GM23338 (cell line): Measurements from ENCODE around the gene LIMCH1. TPM values are rescaled to one million over a fixed set of nuclear protein-coding genes. Genes with fewer than 3 reads are reported as not detected.

Source experiments
- ATAC-seq: fragments of 200-7000 bp; cut with Tn5 transposase; 3 replicates; pipeline ENCODE4 v1.9.1; 2020
- DNase-seq: peaks from one replicate; pipeline ENCODE4 v3.0.0-alpha.2; 2015; ENCODE audit warnings: low spot score
- H2AFZ ChIP-seq: fragments of 200-600 bp; sonication (generic); 2 replicates; pipeline ENCODE4 v1.8.0; 2016; ENCODE audit warnings: antibody characterized with exemption, mild to moderate bottlenecking, moderate library complexity
- H3F3A ChIP-seq: fragments of 200-600 bp; sonication (generic); replicated peaks from 2 replicates; pipeline ENCODE4 v1.8.0; 2017; ENCODE audit warnings: antibody characterized with exemption, mixed run types, low read depth
- H3K27ac ChIP-seq: fragments of 200-600 bp; sonication (generic); 2 replicates; pipeline ENCODE4 v1.6.1; 2016; ENCODE audit warnings: low read depth
- H3K27me3 ChIP-seq: fragments of 200-600 bp; sonication (generic); 2 replicates; pipeline ENCODE4 v1.8.0; 2016; ENCODE audit warnings: mild to moderate bottlenecking, mixed run types, moderate library complexity; ENCODE audit not compliant: insufficient read depth
- H3K36me3 ChIP-seq: fragments of 200-600 bp; sonication (generic); 2 replicates; pipeline ENCODE4 v1.8.0; 2016; ENCODE audit warnings: mild to moderate bottlenecking; ENCODE audit not compliant: insufficient read depth
- H3K4me1 ChIP-seq: fragments of 200-600 bp; sonication (generic); 2 replicates; pipeline ENCODE4 v1.8.0; 2016; ENCODE audit warnings: mild to moderate bottlenecking, moderate library complexity; ENCODE audit not compliant: insufficient read depth
- H3K4me2 ChIP-seq: fragments of 200-600 bp; sonication (generic); 2 replicates; pipeline ENCODE4 v1.7.1; 2017; ENCODE audit warnings: mixed run types
- H3K4me3 ChIP-seq: fragments of 200-600 bp; sonication (generic); 2 replicates; pipeline ENCODE4 v1.6.1; 2016; ENCODE audit warnings: mixed run types
- H3K79me2 ChIP-seq: fragments of 200-600 bp; sonication (generic); replicated peaks from 2 replicates; pipeline ENCODE4 v1.8.0; 2017; ENCODE audit warnings: mild to moderate bottlenecking; ENCODE audit not compliant: insufficient read depth
- H3K9me2 ChIP-seq: fragments of 200-600 bp; sonication (generic); 2 replicates; pipeline ENCODE4 v1.8.0; 2017; ENCODE audit not compliant: insufficient read depth
- H4K20me1 ChIP-seq: fragments of 200-600 bp; sonication (generic); replicated peaks from 2 replicates; pipeline ENCODE4 v1.8.0; 2017; ENCODE audit warnings: mild to moderate bottlenecking; ENCODE audit not compliant: insufficient read depth
- H3K27ac Mint-ChIP-seq: 2 replicates; pipeline ENCODE4 v1.8.0; 2020; ENCODE audit warnings: inconsistent platforms, mild to moderate bottlenecking, moderate library complexity, mixed read lengths
- H3K27me3 Mint-ChIP-seq: 3 replicates; pipeline ENCODE4 v1.8.0; 2022; ENCODE audit warnings: low read depth, mild to moderate bottlenecking, moderate library complexity, mixed read lengths, inconsistent platforms; ENCODE audit not compliant: insufficient read depth, poor library complexity
- H3K36me3 Mint-ChIP-seq: 3 replicates; pipeline ENCODE4 v1.8.0; 2021; ENCODE audit warnings: low read depth, mild to moderate bottlenecking, inconsistent platforms, moderate library complexity, mixed read lengths
- H3K4me1 Mint-ChIP-seq: 3 replicates; pipeline ENCODE4 v1.8.0; 2020; ENCODE audit warnings: mild to moderate bottlenecking, inconsistent platforms, mixed read lengths
- H3K4me3 Mint-ChIP-seq: 3 replicates; pipeline ENCODE4 v1.8.0; 2021; ENCODE audit warnings: moderate library complexity, mild to moderate bottlenecking, inconsistent platforms, mixed read lengths
- H3K9me3 Mint-ChIP-seq: 3 replicates; pipeline ENCODE4 v1.8.0; 2020; ENCODE audit warnings: moderate library complexity, mild to moderate bottlenecking, inconsistent platforms, mixed read lengths
- CREB1 ChIP-seq: fragments of 250-450 bp; sonication (Bioruptor Pico); IDR thresholded peaks from 2 replicates; pipeline ENCODE4 v1.5.0; 2020; ENCODE audit warnings: low read depth, mild to moderate bottlenecking, moderate library complexity
- EZH2 ChIP-seq: fragments of 200-600 bp; sonication (generic); IDR thresholded peaks from one replicate; pipeline ENCODE4 v1.8.0; 2017; ENCODE audit warnings: antibody characterized with exemption, mild to moderate bottlenecking, low read depth; ENCODE audit not compliant: unreplicated experiment
- EZH2phosphoT487 ChIP-seq: fragments of 200-600 bp; sonication (generic); IDR thresholded peaks from one replicate; pipeline ENCODE4 v1.8.1; 2018; ENCODE audit warnings: antibody characterized with exemption; ENCODE audit not compliant: unreplicated experiment
- JUNB ChIP-seq: IDR thresholded peaks from one replicate; pipeline ENCODE4 v1.6.1; 2016; ENCODE audit warnings: antibody characterized with exemption; ENCODE audit not compliant: unreplicated experiment
- NANOG ChIP-seq: IDR thresholded peaks from 2 replicates; pipeline ENCODE4 v1.6.1; 2016; ENCODE audit warnings: antibody characterized with exemption, borderline replicate concordance
- POLR2AphosphoS5 ChIP-seq: IDR thresholded peaks from 2 replicates; pipeline ENCODE4 v1.6.1; 2016; ENCODE audit warnings: antibody characterized with exemption, low read depth
- STAT1 ChIP-seq: IDR thresholded peaks from one replicate; pipeline ENCODE4 v1.6.1; 2016; ENCODE audit warnings: antibody characterized with exemption; ENCODE audit not compliant: unreplicated experiment
- ZNF114 ChIP-seq: fragments of 250-450 bp; sonication (Bioruptor Pico); IDR thresholded peaks from 2 replicates; pipeline ENCODE4 v1.5.0; 2020; ENCODE audit warnings: mild to moderate bottlenecking, moderate library complexity
- ZNF331 ChIP-seq: fragments of 250-450 bp; sonication (Bioruptor Pico); IDR thresholded peaks from 2 replicates; pipeline ENCODE4 v1.5.0; 2020; ENCODE audit warnings: low read depth, mild to moderate bottlenecking, moderate library complexity
- polyA plus RNA-seq: library from polyadenylated mRNA; unstranded; fragments of >200 nt; fragmentation: Nextera tagmentation; extraction: Ambion mirVana; gene quantifications from 2 replicates; pipeline ENCODE4 v1.2.1, GENCODE V29; 2016
- total RNA-seq: library from RNA; depleted of rRNA; stranded (reverse); fragments of >200 nt; shearing (Covaris generic); gene quantifications from 2 replicates; pipeline ENCODE4 v1.2.3, GENCODE V29; 2014
- TF ChIP-seq, protein P1 (sequence below): IDR thresholded peaks from 2 replicates; pipeline ENCODE4 v1.6.1; 2016; ENCODE audit warnings: antibody characterized with exemption
- TF ChIP-seq, protein P2 (sequence below): IDR thresholded peaks from one replicate; pipeline ENCODE4 v1.6.1; 2018; ENCODE audit warnings: antibody characterized with exemption; ENCODE audit not compliant: unreplicated experiment
- TF ChIP-seq, protein P3 (sequence below), 2 experiments: fragments of 200-600 bp in 1 of 2; sonication (generic) in 1 of 2; conservative IDR thresholded peaks; 2 replicates each; pipeline versions ENCODE4 v1.5.1 to v1.6.1; 2016 to 2017; ENCODE audit warnings: antibody characterized with exemption in 2 of 2, low read depth in 2 of 2, mild to moderate bottlenecking in 2 of 2, moderate library complexity in 1 of 2
- TF ChIP-seq, protein P4 (sequence below): fragments of 250-450 bp; sonication (Bioruptor Pico); IDR thresholded peaks from 2 replicates; pipeline ENCODE4 v1.5.0; 2020; ENCODE audit warnings: mild to moderate bottlenecking, moderate library complexity

LIMCH1 gene
- total and polyA plus RNA-seq, 2 experiments from 2014 or later, result 1.5 TPM

DNA sequence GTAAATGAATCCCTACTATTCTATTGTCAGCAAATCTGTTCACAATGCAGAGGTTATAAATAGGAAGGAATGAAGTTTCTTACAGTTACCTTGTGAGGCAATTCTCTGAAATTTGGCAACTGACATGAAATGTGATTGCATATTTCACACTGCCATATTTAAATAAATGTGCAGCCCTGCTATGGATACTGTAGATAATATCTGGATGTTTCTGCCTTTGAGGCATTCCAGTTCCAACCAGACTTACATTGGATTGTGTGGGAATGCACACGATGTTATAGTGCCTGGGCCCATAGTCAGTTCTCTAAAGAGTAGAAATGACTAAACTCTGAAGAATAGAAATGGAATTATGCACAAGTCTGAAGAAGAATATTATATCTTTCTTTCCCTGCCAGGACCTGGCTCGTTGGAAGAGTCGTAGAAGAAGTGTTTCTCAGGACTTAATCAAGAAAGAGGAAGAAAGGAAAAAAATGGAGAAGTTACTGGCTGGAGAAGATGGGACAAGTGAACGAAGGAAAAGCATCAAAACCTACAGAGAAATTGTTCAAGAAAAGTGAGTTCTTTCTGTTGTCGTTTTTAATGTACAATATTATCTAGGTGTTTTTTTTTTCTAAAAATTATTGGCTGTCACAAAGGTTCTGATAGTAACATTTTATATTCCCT, 107.9 kb downstream of the LIMCH1 start:
- no peaks in the 10 kb centered on the region for H3K36me3 Mint-ChIP-seq
- H3K4me3 Mint-ChIP-seq, result no peak overlapping the region
- Histone ChIP-seq H3K4me1 (peaks cover 9% of the 10 kb centered on the region), H3F3A (no peaks in the 10 kb centered on the region), H3K36me3 (no peaks in the 10 kb centered on the region), H3K9me2 (no peaks in the 10 kb centered on the region), H2AFZ (no peak overlapping the region), H3K27me3 (peaks cover 11% of the 10 kb centered on the region), H3K27ac (no peak overlapping the region), H3K4me2 (no peak overlapping the region), H3K4me3 (no peak overlapping the region), H3K79me2 (no peaks in the 10 kb centered on the region), H4K20me1 (no peaks in the 10 kb centered on the region)
- no peaks in the 10 kb centered on the region for H3K9me3 Mint-ChIP-seq
- H3K4me1 Mint-ChIP-seq, result peaks cover 11% of the 10 kb centered on the region
- TF ChIP-seq EZH2phosphoT487 (no peak), NANOG (no peak), JUNB (no peak), ZNF331 (CRISPR knock-in tag) (no peak), ZNF114 (CRISPR knock-in tag) (no peak), EZH2 (no peak), CREB1 (no peak), STAT1 (no peak), POLR2AphosphoS5 (no peak)
- TF ChIP-seq, protein P1, sequence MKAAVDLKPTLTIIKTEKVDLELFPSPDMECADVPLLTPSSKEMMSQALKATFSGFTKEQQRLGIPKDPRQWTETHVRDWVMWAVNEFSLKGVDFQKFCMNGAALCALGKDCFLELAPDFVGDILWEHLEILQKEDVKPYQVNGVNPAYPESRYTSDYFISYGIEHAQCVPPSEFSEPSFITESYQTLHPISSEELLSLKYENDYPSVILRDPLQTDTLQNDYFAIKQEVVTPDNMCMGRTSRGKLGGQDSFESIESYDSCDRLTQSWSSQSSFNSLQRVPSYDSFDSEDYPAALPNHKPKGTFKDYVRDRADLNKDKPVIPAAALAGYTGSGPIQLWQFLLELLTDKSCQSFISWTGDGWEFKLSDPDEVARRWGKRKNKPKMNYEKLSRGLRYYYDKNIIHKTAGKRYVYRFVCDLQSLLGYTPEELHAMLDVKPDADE, result no peak
- TF ChIP-seq, protein P2, sequence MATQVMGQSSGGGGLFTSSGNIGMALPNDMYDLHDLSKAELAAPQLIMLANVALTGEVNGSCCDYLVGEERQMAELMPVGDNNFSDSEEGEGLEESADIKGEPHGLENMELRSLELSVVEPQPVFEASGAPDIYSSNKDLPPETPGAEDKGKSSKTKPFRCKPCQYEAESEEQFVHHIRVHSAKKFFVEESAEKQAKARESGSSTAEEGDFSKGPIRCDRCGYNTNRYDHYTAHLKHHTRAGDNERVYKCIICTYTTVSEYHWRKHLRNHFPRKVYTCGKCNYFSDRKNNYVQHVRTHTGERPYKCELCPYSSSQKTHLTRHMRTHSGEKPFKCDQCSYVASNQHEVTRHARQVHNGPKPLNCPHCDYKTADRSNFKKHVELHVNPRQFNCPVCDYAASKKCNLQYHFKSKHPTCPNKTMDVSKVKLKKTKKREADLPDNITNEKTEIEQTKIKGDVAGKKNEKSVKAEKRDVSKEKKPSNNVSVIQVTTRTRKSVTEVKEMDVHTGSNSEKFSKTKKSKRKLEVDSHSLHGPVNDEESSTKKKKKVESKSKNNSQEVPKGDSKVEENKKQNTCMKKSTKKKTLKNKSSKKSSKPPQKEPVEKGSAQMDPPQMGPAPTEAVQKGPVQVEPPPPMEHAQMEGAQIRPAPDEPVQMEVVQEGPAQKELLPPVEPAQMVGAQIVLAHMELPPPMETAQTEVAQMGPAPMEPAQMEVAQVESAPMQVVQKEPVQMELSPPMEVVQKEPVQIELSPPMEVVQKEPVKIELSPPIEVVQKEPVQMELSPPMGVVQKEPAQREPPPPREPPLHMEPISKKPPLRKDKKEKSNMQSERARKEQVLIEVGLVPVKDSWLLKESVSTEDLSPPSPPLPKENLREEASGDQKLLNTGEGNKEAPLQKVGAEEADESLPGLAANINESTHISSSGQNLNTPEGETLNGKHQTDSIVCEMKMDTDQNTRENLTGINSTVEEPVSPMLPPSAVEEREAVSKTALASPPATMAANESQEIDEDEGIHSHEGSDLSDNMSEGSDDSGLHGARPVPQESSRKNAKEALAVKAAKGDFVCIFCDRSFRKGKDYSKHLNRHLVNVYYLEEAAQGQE, result no peak
- TF ChIP-seq, protein P3, sequence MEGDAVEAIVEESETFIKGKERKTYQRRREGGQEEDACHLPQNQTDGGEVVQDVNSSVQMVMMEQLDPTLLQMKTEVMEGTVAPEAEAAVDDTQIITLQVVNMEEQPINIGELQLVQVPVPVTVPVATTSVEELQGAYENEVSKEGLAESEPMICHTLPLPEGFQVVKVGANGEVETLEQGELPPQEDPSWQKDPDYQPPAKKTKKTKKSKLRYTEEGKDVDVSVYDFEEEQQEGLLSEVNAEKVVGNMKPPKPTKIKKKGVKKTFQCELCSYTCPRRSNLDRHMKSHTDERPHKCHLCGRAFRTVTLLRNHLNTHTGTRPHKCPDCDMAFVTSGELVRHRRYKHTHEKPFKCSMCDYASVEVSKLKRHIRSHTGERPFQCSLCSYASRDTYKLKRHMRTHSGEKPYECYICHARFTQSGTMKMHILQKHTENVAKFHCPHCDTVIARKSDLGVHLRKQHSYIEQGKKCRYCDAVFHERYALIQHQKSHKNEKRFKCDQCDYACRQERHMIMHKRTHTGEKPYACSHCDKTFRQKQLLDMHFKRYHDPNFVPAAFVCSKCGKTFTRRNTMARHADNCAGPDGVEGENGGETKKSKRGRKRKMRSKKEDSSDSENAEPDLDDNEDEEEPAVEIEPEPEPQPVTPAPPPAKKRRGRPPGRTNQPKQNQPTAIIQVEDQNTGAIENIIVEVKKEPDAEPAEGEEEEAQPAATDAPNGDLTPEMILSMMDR (conservative IDR thresholded peaks at IDR 0.05; ENCODE audit: low read depth in 2 of 2), result no peak
- TF ChIP-seq, protein P4, sequence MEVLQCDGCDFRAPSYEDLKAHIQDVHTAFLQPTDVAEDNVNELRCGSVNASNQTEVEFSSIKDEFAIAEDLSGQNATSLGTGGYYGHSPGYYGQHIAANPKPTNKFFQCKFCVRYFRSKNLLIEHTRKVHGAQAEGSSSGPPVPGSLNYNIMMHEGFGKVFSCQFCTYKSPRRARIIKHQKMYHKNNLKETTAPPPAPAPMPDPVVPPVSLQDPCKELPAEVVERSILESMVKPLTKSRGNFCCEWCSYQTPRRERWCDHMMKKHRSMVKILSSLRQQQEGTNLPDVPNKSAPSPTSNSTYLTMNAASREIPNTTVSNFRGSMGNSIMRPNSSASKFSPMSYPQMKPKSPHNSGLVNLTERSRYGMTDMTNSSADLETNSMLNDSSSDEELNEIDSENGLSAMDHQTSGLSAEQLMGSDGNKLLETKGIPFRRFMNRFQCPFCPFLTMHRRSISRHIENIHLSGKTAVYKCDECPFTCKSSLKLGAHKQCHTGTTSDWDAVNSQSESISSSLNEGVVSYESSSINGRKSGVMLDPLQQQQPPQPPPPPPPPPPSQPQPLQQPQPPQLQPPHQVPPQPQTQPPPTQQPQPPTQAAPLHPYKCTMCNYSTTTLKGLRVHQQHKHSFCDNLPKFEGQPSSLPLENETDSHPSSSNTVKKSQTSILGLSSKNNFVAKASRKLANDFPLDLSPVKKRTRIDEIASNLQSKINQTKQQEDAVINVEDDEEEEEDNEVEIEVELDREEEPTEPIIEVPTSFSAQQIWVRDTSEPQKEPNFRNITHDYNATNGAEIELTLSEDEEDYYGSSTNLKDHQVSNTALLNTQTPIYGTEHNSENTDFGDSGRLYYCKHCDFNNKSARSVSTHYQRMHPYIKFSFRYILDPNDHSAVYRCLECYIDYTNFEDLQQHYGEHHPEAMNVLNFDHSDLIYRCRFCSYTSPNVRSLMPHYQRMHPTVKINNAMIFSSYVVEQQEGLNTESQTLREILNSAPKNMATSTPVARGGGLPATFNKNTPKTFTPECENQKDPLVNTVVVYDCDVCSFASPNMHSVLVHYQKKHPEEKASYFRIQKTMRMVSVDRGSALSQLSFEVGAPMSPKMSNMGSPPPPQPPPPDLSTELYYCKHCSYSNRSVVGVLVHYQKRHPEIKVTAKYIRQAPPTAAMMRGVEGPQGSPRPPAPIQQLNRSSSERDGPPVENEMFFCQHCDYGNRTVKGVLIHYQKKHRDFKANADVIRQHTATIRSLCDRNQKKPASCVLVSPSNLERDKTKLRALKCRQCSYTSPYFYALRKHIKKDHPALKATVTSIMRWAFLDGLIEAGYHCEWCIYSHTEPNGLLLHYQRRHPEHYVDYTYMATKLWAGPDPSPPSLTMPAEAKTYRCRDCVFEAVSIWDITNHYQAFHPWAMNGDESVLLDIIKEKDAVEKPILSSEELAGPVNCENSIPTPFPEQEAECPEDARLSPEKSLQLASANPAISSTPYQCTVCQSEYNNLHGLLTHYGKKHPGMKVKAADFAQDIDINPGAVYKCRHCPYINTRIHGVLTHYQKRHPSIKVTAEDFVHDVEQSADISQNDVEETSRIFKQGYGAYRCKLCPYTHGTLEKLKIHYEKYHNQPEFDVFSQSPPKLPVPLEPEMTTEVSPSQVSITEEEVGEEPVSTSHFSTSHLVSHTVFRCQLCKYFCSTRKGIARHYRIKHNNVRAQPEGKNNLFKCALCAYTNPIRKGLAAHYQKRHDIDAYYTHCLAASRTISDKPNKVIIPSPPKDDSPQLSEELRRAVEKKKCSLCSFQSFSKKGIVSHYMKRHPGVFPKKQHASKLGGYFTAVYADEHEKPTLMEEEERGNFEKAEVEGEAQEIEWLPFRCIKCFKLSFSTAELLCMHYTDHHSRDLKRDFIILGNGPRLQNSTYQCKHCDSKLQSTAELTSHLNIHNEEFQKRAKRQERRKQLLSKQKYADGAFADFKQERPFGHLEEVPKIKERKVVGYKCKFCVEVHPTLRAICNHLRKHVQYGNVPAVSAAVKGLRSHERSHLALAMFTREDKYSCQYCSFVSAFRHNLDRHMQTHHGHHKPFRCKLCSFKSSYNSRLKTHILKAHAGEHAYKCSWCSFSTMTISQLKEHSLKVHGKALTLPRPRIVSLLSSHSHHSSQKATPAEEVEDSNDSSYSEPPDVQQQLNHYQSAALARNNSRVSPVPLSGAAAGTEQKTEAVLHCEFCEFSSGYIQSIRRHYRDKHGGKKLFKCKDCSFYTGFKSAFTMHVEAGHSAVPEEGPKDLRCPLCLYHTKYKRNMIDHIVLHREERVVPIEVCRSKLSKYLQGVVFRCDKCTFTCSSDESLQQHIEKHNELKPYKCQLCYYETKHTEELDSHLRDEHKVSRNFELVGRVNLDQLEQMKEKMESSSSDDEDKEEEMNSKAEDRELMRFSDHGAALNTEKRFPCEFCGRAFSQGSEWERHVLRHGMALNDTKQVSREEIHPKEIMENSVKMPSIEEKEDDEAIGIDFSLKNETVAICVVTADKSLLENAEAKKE (CRISPR knock-in tag), result no peak
- ATAC-seq (no peak), DNase-seq (no peak)
- peaks cover 7% of the 10 kb centered on the region for H3K27me3 Mint-ChIP-seq
- H3K27ac Mint-ChIP-seq, result no peak overlapping the region
